ENCODE data around the gene EPPIN.
"Not testable (repeated sequence)": the region's sequence is repeated elsewhere in the genome, so short reads cannot be mapped to it uniquely, and the experiment has no call there.

The EPPIN gene

GRCh38 chr20:45547206-45547770, at the start of gene EPPIN:
EPPIN (minus strand) TSS chr20:45547401; CDS start chr20:45547357, 44 bp downstream.
- DNase-seq, result no peak

- no peak for DNase-seq
Observed at GRCh38 chr20:45595235-45595634, 48.0 kb upstream of the EPPIN start.

- no peak for DNase-seq
Observed at GRCh38 chr20:45593498-45593897, 46.3 kb upstream of the EPPIN start.

GRCh38 chr20:45592574-45593189, 45.5 kb upstream of the EPPIN start:
- DNase-seq, result peak in 1 of 2 donors; percentile 45

- DNase-seq, result no peak
Observed at GRCh38 chr20:45589725-45590124, 42.5 kb upstream of the EPPIN start.

- DNase-seq, result no peak
Observed at GRCh38 chr20:45588800-45589199, 41.6 kb upstream of the EPPIN start.

GRCh38 chr20:45585986-45586385, 38.8 kb upstream of the EPPIN start:
- not testable (repeated sequence) for DNase-seq

- not testable (repeated sequence) for DNase-seq
Observed at GRCh38 chr20:45584294-45584693, 37.1 kb upstream of the EPPIN start.

- no peak for DNase-seq
Observed at GRCh38 chr20:45583502-45583901, 36.3 kb upstream of the EPPIN start.

- no peak for DNase-seq
Observed at GRCh38 chr20:45581702-45582101, 34.5 kb upstream of the EPPIN start.

GRCh38 chr20:45579184-45579583, 32.0 kb upstream of the EPPIN start, which contains the start of gene WFDC8:
WFDC8 (minus strand) TSS chr20:45579284; CDS start chr20:45579247, 37 bp downstream.
- no peak for DNase-seq

- no peak for DNase-seq
Observed at GRCh38 chr20:45578231-45578630, 31.0 kb upstream of the EPPIN start.

GRCh38 chr20:45576995-45577394, 29.8 kb upstream of the EPPIN start:
- DNase-seq, result no peak

GRCh38 chr20:45575931-45576330, 28.7 kb upstream of the EPPIN start:
- DNase-seq, result no peak

- not testable (repeated sequence) for DNase-seq
Observed at GRCh38 chr20:45569650-45570049, 22.4 kb upstream of the EPPIN start.

GRCh38 chr20:45564760-45565276, 17.6 kb upstream of the EPPIN start:
- no peak for DNase-seq

- no peak for DNase-seq
Observed at GRCh38 chr20:45555198-45555597, 8.0 kb upstream of the EPPIN start.

- DNase-seq, result no peak
Observed at GRCh38 chr20:45552456-45552855, 5.3 kb upstream of the EPPIN start.

- no peak for DNase-seq
Observed at GRCh38 chr20:45550765-45551164, 3.6 kb upstream of the EPPIN start.

GRCh38 chr20:45548410-45548809, 1.2 kb upstream of the EPPIN start:
- no peak for DNase-seq

GRCh38 chr20:45545754-45546453, 1.3 kb downstream of the EPPIN start:
- no peak for DNase-seq

- no peak for DNase-seq
Observed at GRCh38 chr20:45545351-45545750, 1.9 kb downstream of the EPPIN start.

- no peak for DNase-seq
Observed at GRCh38 chr20:45539382-45539781, 7.8 kb downstream of the EPPIN start, which contains the start of gene WFDC6. WFDC6 (minus strand) TSS chr20:45539482; CDS start chr20:45539407, 75 bp downstream.
